Mesenchymal stem cell (in vitro differentiated cells and primary cell): Measurements from ENCODE around the gene UPP1.
A peak's percentile ranks its signal among the peaks of the same experiment; 100 is the strongest.

Experiments used
- DNase-seq: peaks from one replicate; pipeline ENCODE4 v3.0.0-alpha.2; 2013
- H2AFZ ChIP-seq: one replicate; pipeline ENCODE4 v1.6.1; 2013; ENCODE audit warnings: low read depth, mild to moderate bottlenecking, control low read depth, inconsistent platforms, low read length, moderate library complexity
- H2AK5ac ChIP-seq: 2 replicates; pipeline ENCODE4 v1.6.1; 2013; ENCODE audit warnings: low read length, moderate library complexity, mild to moderate bottlenecking, inconsistent platforms; ENCODE audit not compliant: severe bottlenecking
- H2BK120ac ChIP-seq: one replicate; pipeline ENCODE4 v1.6.1; 2013; ENCODE audit warnings: low read depth, mild to moderate bottlenecking, inconsistent platforms, low read length, moderate library complexity
- H2BK12ac ChIP-seq, 2 experiments: one replicate each; pipeline ENCODE4 v1.6.1; 2013; ENCODE audit warnings: inconsistent platforms in 2 of 2, low read length in 2 of 2, mild to moderate bottlenecking in 2 of 2, moderate library complexity in 2 of 2, control low read depth in 1 of 2
- H2BK15ac ChIP-seq: one replicate; pipeline ENCODE4 v1.6.1; 2013; ENCODE audit warnings: mild to moderate bottlenecking, low read depth, inconsistent platforms; ENCODE audit not compliant: poor library complexity, severe bottlenecking
- H2BK5ac ChIP-seq: 2 replicates; pipeline ENCODE4 v1.6.1; 2013; ENCODE audit warnings: low read depth, mild to moderate bottlenecking, low read length, control low read depth, inconsistent platforms; ENCODE audit not compliant: poor library complexity, severe bottlenecking
- H3K14ac ChIP-seq, 2 experiments: one replicate each; pipeline ENCODE4 v1.6.1; 2013; ENCODE audit warnings: inconsistent platforms in 2 of 2, low read length in 2 of 2, control low read depth in 1 of 2, mild to moderate bottlenecking in 1 of 2, moderate library complexity in 1 of 2
- H3K18ac ChIP-seq, 2 experiments: one replicate each; pipeline ENCODE4 v1.6.1; 2013; ENCODE audit warnings: inconsistent platforms in 2 of 2, low read length in 2 of 2, control low read depth in 1 of 2, low read depth in 1 of 2, mild to moderate bottlenecking in 1 of 2
- H3K23ac ChIP-seq, 2 experiments: one replicate each; pipeline ENCODE4 v1.6.1; 2013; ENCODE audit warnings: inconsistent platforms in 2 of 2, low read length in 2 of 2, mild to moderate bottlenecking in 2 of 2, moderate library complexity in 2 of 2, control low read depth in 1 of 2
- H3K27ac ChIP-seq: 2 replicates; pipeline ENCODE4 v1.5.1; 2013; ENCODE audit warnings: mild to moderate bottlenecking, moderate library complexity, low read length, control low read depth, inconsistent platforms; ENCODE audit not compliant: poor library complexity, severe bottlenecking
- H3K27me3 ChIP-seq, 2 experiments: 2 replicates each; pipeline versions ENCODE4 v1.6.1 to v1.7.0; 2013; ENCODE audit warnings: low read length in 2 of 2, mild to moderate bottlenecking in 2 of 2, moderate library complexity in 2 of 2, control low read depth in 1 of 2, inconsistent platforms in 1 of 2; ENCODE audit not compliant: control insufficient read depth in 1 of 2, insufficient read depth in 1 of 2
- H3K36me3 ChIP-seq, 2 experiments: 2 replicates each; pipeline versions ENCODE4 v1.6.1 to v1.7.0; 2013; ENCODE audit warnings: low read length in 2 of 2, control low read depth in 1 of 2, inconsistent platforms in 1 of 2, low read depth in 1 of 2, mild to moderate bottlenecking in 1 of 2; ENCODE audit not compliant: insufficient read depth in 2 of 2, control insufficient read depth in 1 of 2
- H3K4ac ChIP-seq, 2 experiments: one replicate each; pipeline ENCODE4 v1.6.1; 2013; ENCODE audit warnings: inconsistent platforms in 2 of 2, low read length in 2 of 2, mild to moderate bottlenecking in 2 of 2, moderate library complexity in 2 of 2, control low read depth in 1 of 2, low read depth in 1 of 2
- H3K4me1 ChIP-seq: 2 replicates; pipeline ENCODE4 v1.6.1; 2013; ENCODE audit warnings: low read depth, low read length, control low read depth; ENCODE audit not compliant: control insufficient read depth, insufficient read depth
- H3K4me2 ChIP-seq: 2 replicates; pipeline ENCODE4 v1.6.1; 2013; ENCODE audit warnings: low read length, mild to moderate bottlenecking, inconsistent platforms; ENCODE audit not compliant: poor library complexity, severe bottlenecking
- H3K4me3 ChIP-seq, 2 experiments: 2 replicates each; pipeline versions ENCODE4 v1.5.1 to v1.7.0; 2013; ENCODE audit warnings: low read length in 2 of 2, mild to moderate bottlenecking in 2 of 2, control low read depth in 1 of 2, low read depth in 1 of 2; ENCODE audit not compliant: insufficient read depth in 1 of 2
- H3K79me1 ChIP-seq: replicated peaks from 2 replicates; pipeline ENCODE4 v1.6.1; 2013; ENCODE audit warnings: mild to moderate bottlenecking, control low read depth, low read length, inconsistent platforms; ENCODE audit not compliant: poor library complexity, severe bottlenecking
- H3K9ac ChIP-seq: 2 replicates; pipeline ENCODE4 v1.7.0; 2013; ENCODE audit warnings: mild to moderate bottlenecking, low read length, moderate library complexity
- H3K9me3 ChIP-seq: 2 replicates; pipeline ENCODE4 v1.7.0; 2013; ENCODE audit warnings: mild to moderate bottlenecking, low read length; ENCODE audit not compliant: control insufficient read depth
- H4K8ac ChIP-seq: one replicate; pipeline ENCODE4 v1.6.1; 2013; ENCODE audit warnings: inconsistent platforms, mild to moderate bottlenecking, low read length, moderate library complexity
- H4K91ac ChIP-seq: one replicate; pipeline ENCODE4 v1.6.1; 2013; ENCODE audit warnings: mild to moderate bottlenecking, low read length, inconsistent platforms
- WGBS: methylation state at CpG from one replicate; pipeline ENCODE4 v1.1.7; 2013; ENCODE audit warnings: mixed read lengths; 5-methylcytosine and 5-hydroxymethylcytosine counted together

The UPP1 gene

GRCh38 chr7:48049850-48050249 lies 39.2 kb upstream of the UPP1 start:
- Histone ChIP-seq H2BK15ac (no peak overlapping the region), H3K9ac (no peak overlapping the region), H3K4ac (peak overlapping the region in 1 of 2 experiments; percentile 2), H2BK120ac (no peak overlapping the region), H2AFZ (no peak overlapping the region), H3K14ac (no peak overlapping the region), H4K8ac (no peak overlapping the region), H3K18ac (no peak overlapping the region), H2AK5ac (no peak overlapping the region), H3K27me3 (peaks cover 0 to 8% of the 10 kb centered on the region in 2 experiments), H2BK5ac (no peak overlapping the region), H3K36me3 (no peaks in the 10 kb centered on the region), H3K9me3 (no peaks in the 10 kb centered on the region), H2BK12ac (no peak overlapping the region), H3K23ac (no peak overlapping the region), H3K79me1 (no peaks in the 10 kb centered on the region), H3K27ac (no peak overlapping the region), H3K4me3 (no peak overlapping the region), H3K4me1 (peaks cover 2% of the 10 kb centered on the region), H3K4me2 (no peak overlapping the region), H4K91ac (peak overlapping the region; percentile 18)
- WGBS: 83% methylated on average over 8 of the region's 8 CpGs
- DNase-seq: no peak

GRCh38 chr7:48052748-48053147 lies 36.3 kb upstream of the UPP1 start:
- H2AK5ac ChIP-seq: no peak overlapping the region
- WGBS: 62% methylated on average over 4 of the region's 8 CpGs
- H3K9ac ChIP-seq: no peak overlapping the region
- no peak overlapping the region for H3K27ac ChIP-seq
- H3K79me1 ChIP-seq: no peaks in the 10 kb centered on the region
- peaks cover 16% of the 10 kb centered on the region for H3K9me3 ChIP-seq
- H4K8ac ChIP-seq: no peak overlapping the region
- no peaks in the 10 kb centered on the region for H3K27me3 ChIP-seq
- no peak overlapping the region for H3K23ac ChIP-seq
- no peak overlapping the region for H2AFZ ChIP-seq
- no peak overlapping the region for H2BK5ac ChIP-seq
- H3K18ac ChIP-seq: no peak overlapping the region
- H3K4me1 ChIP-seq: peaks cover 2% of the 10 kb centered on the region
- H2BK120ac ChIP-seq: no peak overlapping the region
- no peak overlapping the region for H3K4me3 ChIP-seq
- DNase-seq: peak; percentile 59
- H2BK12ac ChIP-seq: no peak overlapping the region
- no peak overlapping the region for H2BK15ac ChIP-seq
- no peak overlapping the region for H4K91ac ChIP-seq
- no peak overlapping the region for H3K4ac ChIP-seq
- H3K4me2 ChIP-seq: no peak overlapping the region
- H3K36me3 ChIP-seq: no peaks in the 10 kb centered on the region
- H3K14ac ChIP-seq: no peak overlapping the region

- DNase-seq: no peak
- 89% methylated on average over 1 of the region's 2 CpGs for WGBS
Measured at GRCh38 chr7:48053736-48054135, 35.3 kb upstream of the UPP1 start.

GRCh38 chr7:48058990-48059389 lies 30.1 kb upstream of the UPP1 start:
- Histone ChIP-seq H3K9ac (no peak overlapping the region), H3K4me2 (no peak overlapping the region), H3K23ac (no peak overlapping the region), H3K4ac (no peak overlapping the region), H3K14ac (no peak overlapping the region), H3K4me1 (no peaks in the 10 kb centered on the region), H4K8ac (no peak overlapping the region), H2BK12ac (no peak overlapping the region), H4K91ac (no peak overlapping the region), H3K79me1 (no peaks in the 10 kb centered on the region), H2BK15ac (no peak overlapping the region), H3K4me3 (no peak overlapping the region), H3K36me3 (no peaks in the 10 kb centered on the region), H3K27me3 (no peaks in the 10 kb centered on the region), H2AK5ac (no peak overlapping the region), H2BK5ac (no peak overlapping the region), H3K9me3 (peaks cover 27% of the 10 kb centered on the region), H2BK120ac (no peak overlapping the region), H3K27ac (no peak overlapping the region), H2AFZ (no peak overlapping the region), H3K18ac (no peak overlapping the region)
- WGBS: 95% methylated on average over 2 of the region's 2 CpGs
- DNase-seq: no peak

More at GRCh38 chr7:48053736-48054135, 35.3 kb upstream of the UPP1 start:
- Histone ChIP-seq H3K4me3 (no peak overlapping the region), H2BK120ac (no peak overlapping the region), H4K8ac (no peak overlapping the region), H3K4me2 (no peak overlapping the region), H2BK12ac (no peak overlapping the region), H2AK5ac (no peak overlapping the region), H2AFZ (no peak overlapping the region), H4K91ac (no peak overlapping the region), H3K23ac (no peak overlapping the region), H3K9ac (no peak overlapping the region), H3K9me3 (peaks cover 16% of the 10 kb centered on the region), H3K4me1 (no peaks in the 10 kb centered on the region), H3K4ac (no peak overlapping the region), H3K79me1 (no peaks in the 10 kb centered on the region), H3K18ac (no peak overlapping the region), H3K36me3 (no peaks in the 10 kb centered on the region), H3K27me3 (no peaks in the 10 kb centered on the region), H2BK5ac (no peak overlapping the region), H2BK15ac (no peak overlapping the region), H3K27ac (no peak overlapping the region), H3K14ac (no peak overlapping the region)
